ENCODE results near the gene ORC5. TPM values are rescaled to one million over a fixed set of nuclear protein-coding genes. Genes with fewer than 3 reads are reported as not detected.
A peak's percentile ranks its signal among the peaks of the same experiment; 100 is the strongest.

ORC5 gene
- total and polyA plus RNA-seq, 2 donors (not counting 1 experiment from before 2014, with no cell fraction given) = 12.1 to 18.8 TPM

GRCh38 chr7:104124893-104125477 lies 82.8 kb downstream of the ORC5 start:
- DNase-seq (ENCODE audit: low read depth in 2 of 2) = no peak
- Histone ChIP-seq H3K27ac (ENCODE audit: insufficient read depth, low read length) (no peak overlapping the region), H3K4me2 (ENCODE audit: extremely low read depth, insufficient read depth, low read length) (no peak overlapping the region), H2AFZ (ENCODE audit: low read length) (no peak overlapping the region), H3K9me3 (ENCODE audit: control insufficient read depth, insufficient read depth, low read depth, low read length) (no peaks in the 10 kb centered on the region), H3K4me1 (ENCODE audit: control insufficient read depth, extremely low read depth, insufficient read depth, low read length) (no peaks in the 10 kb centered on the region), H4K20me1 (ENCODE audit: control insufficient read depth, extremely low read depth, insufficient read depth, low read length) (no peaks in the 10 kb centered on the region), H3K27me3 (ENCODE audit: control insufficient read depth, insufficient read depth, low read length) (no peaks in the 10 kb centered on the region), H3K9ac (ENCODE audit: insufficient read depth, low read length) (no peak overlapping the region), H3K4me3 (replicated peaks in 1 of 4; ENCODE audit: control extremely low read depth in 1 of 4, insufficient read depth in 1 of 4, low read depth in 3 of 4, low read length in 4 of 4) (no peak overlapping the region), H3K36me3 (ENCODE audit: control insufficient read depth, insufficient read depth, low read length) (no peaks in the 10 kb centered on the region), H3K79me2 (ENCODE audit: control insufficient read depth, insufficient read depth, low read length) (no peaks in the 10 kb centered on the region)
- TF ChIP-seq EZH2 (IDR thresholded peaks at IDR 0.05; ENCODE audit: low read length, missing control alignments) = no peak
- TF ChIP-seq CTCF (conservative IDR thresholded peaks at IDR 0.05 in 1 of 2, IDR thresholded peaks at IDR 0.05 in 1 of 2; ENCODE audit: low read depth in 1 of 2, low read length in 2 of 2) = no peak

- H3K27ac ChIP-seq (ENCODE audit: insufficient read depth, low read length) = no peak overlapping the region
Measured at GRCh38 chr7:104124469-104124868, 83.3 kb downstream of the ORC5 start.

DNA sequence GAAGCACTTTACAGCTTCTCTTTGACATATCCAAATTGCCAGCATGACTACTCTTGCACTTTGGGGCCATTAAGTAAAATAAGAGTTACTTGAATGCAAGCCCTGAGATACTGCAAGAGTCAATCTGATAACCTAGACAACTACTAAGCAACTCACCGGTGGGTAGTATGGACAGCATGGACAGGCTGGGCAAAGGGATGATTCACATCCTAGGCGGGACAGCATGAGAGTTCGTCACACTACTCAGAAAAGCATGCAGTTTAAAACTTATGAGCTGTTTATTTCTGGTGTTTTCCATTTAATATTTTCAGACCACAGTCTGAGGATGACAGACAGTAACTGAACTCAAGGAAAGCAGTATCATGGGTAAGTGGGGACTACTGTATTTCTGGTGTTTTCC lies 84.0 kb downstream of the ORC5 start:
- Histone ChIP-seq H3K9ac (ENCODE audit: insufficient read depth, low read length) (no peak overlapping the region), H3K9me3 (ENCODE audit: control insufficient read depth, insufficient read depth, low read depth, low read length) (no peaks in the 10 kb centered on the region), H2AFZ (ENCODE audit: low read length) (no peak overlapping the region), H3K79me2 (ENCODE audit: control insufficient read depth, insufficient read depth, low read length) (no peaks in the 10 kb centered on the region), H3K27me3 (ENCODE audit: control insufficient read depth, insufficient read depth, low read length) (no peaks in the 10 kb centered on the region), H3K4me2 (ENCODE audit: extremely low read depth, insufficient read depth, low read length) (no peak overlapping the region), H3K4me3 (replicated peaks in 1 of 4; ENCODE audit: control extremely low read depth in 1 of 4, insufficient read depth in 1 of 4, low read depth in 3 of 4, low read length in 4 of 4) (no peak overlapping the region), H3K27ac (ENCODE audit: insufficient read depth, low read length) (no peak overlapping the region), H3K36me3 (ENCODE audit: control insufficient read depth, insufficient read depth, low read length) (no peaks in the 10 kb centered on the region), H3K4me1 (ENCODE audit: control insufficient read depth, extremely low read depth, insufficient read depth, low read length) (no peaks in the 10 kb centered on the region), H4K20me1 (ENCODE audit: control insufficient read depth, extremely low read depth, insufficient read depth, low read length) (no peaks in the 10 kb centered on the region)
- peak in 1 of 2 donors; percentile 56 for DNase-seq (ENCODE audit: low read depth in 2 of 2)
- TF ChIP-seq CTCF (conservative IDR thresholded peaks at IDR 0.05 in 1 of 2, IDR thresholded peaks at IDR 0.05 in 1 of 2; ENCODE audit: low read depth in 1 of 2, low read length in 2 of 2) (no peak), EZH2 (IDR thresholded peaks at IDR 0.05; ENCODE audit: low read length, missing control alignments) (no peak)

More at GRCh38 chr7:104124469-104124868, 83.3 kb downstream of the ORC5 start:
- Histone ChIP-seq H3K79me2 (ENCODE audit: control insufficient read depth, insufficient read depth, low read length) (no peaks in the 10 kb centered on the region), H3K36me3 (ENCODE audit: control insufficient read depth, insufficient read depth, low read length) (no peaks in the 10 kb centered on the region), H3K27me3 (ENCODE audit: control insufficient read depth, insufficient read depth, low read length) (no peaks in the 10 kb centered on the region), H4K20me1 (ENCODE audit: control insufficient read depth, extremely low read depth, insufficient read depth, low read length) (no peaks in the 10 kb centered on the region), H3K4me3 (replicated peaks in 1 of 4; ENCODE audit: control extremely low read depth in 1 of 4, insufficient read depth in 1 of 4, low read depth in 3 of 4, low read length in 4 of 4) (no peak overlapping the region), H3K9ac (ENCODE audit: insufficient read depth, low read length) (no peak overlapping the region), H3K4me2 (ENCODE audit: extremely low read depth, insufficient read depth, low read length) (no peak overlapping the region), H3K9me3 (ENCODE audit: control insufficient read depth, insufficient read depth, low read depth, low read length) (no peaks in the 10 kb centered on the region), H3K4me1 (ENCODE audit: control insufficient read depth, extremely low read depth, insufficient read depth, low read length) (no peaks in the 10 kb centered on the region), H2AFZ (ENCODE audit: low read length) (no peak overlapping the region)
- peak in 1 of 2 donors; percentile 7 for DNase-seq (ENCODE audit: low read depth in 2 of 2)
- TF ChIP-seq CTCF (conservative IDR thresholded peaks at IDR 0.05 in 1 of 2, IDR thresholded peaks at IDR 0.05 in 1 of 2; ENCODE audit: low read depth in 1 of 2, low read length in 2 of 2) (no peak), EZH2 (IDR thresholded peaks at IDR 0.05; ENCODE audit: low read length, missing control alignments) (no peak)

Data from fibroblast of lung (primary cell).